ENCODE measurements around the gene PTGDS.

PTGDS gene

GRCh38 chr9:136977223-136977622 lies at the start of gene PTGDS:
Gene PTGDS, plus strand, starts transcription at chr9:136977504. Its CDS starts 75 bp downstream, at chr9:136977579.
- peak; percentile 70 to 98 (median 93) for DNase-seq

DNA sequence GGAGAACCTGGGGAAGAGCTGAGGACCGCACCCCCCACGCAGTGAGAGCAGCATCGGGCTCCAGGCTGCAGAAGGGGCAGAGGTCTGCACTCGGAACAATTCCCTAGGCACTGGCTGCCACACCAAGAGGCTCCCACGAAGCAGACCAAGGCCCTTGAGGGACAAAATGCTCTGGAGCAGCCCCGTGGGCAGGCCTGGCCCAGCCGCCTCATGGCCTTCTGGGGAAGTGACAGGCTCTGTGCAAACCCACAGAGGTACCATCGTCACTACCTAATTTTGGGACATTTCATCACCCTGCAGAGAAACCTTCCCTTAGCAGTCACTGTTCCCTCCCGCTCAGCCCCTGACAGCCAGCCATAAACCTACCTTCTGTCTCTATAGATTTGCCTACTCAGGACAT lies 48.7 kb upstream of the PTGDS start:
- peak in 1 of 51 donors; percentile 45 for DNase-seq

DNA sequence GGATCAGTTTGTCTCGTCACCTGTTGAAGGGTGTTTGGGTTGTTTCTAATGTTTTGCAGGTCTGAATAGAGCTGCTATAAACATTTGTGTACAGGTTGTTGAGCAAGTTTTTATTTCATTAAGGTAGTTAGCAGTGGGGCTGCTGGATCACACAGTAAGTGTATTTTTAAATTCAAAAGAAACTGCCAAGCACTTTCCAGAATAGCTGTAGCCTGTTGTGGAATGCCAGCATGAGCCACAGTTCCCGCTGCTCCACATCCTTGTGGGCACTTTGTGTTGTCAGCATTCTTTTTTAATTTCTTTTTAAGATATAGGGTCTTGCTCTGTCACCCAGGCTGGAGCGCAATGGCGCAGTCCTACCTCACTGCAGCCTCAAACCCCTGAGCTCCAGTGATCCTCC lies 47.3 kb upstream of the PTGDS start:
- no peak for DNase-seq

GRCh38 chr9:136931611-136932130 lies 45.6 kb upstream of the PTGDS start:
- no peak for DNase-seq

DNA sequence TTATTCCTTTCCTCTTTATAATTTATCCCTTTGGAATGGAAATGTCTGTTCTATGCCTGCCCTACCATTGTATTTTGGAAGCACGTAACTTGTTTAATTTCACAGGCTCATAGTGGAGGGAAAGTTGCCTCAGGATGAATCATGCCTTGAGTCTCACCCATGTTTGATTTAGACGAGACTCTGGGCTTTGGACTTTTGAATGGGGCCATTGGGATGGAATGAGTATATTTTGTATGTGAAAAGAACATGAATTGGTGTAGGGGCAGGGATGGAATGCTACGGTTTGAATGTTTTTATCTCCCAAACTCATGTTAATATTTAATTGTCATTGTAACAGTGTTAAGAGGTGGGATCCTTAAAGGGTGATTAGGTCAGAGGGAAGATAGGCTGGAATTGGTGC lies 43.0 kb upstream of the PTGDS start:
- DNase-seq = no peak

GRCh38 chr9:136935651-136936050 lies 41.7 kb upstream of the PTGDS start:
- DNase-seq = no peak

DNA sequence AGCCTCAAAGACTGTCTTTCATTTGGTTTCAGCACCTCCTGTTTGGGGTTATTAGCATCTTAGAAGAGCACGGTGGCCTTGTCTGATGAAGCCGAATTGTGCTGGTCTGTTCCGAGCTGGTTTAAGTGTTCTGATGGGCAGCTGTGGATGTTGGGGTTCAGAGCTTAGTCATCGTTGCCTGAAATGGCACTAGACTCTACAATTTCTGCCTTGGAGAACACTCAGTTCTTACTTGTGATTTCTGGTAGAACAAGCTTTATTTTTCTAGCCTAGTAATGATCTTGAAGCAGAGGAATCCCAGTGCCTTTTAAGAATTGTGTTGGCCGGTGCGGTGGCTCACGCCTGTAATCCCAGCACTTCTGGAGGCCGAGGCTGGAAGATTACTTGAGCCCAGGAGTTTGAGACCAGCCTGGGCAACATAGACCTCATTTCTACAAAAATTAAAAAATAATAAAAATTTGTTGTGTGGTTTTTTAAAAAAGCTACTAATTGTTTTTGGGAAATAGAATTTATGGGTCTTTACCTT lies 40.6 kb upstream of the PTGDS start:
- peak in 1 of 51 donors; percentile 40 for DNase-seq

- DNase-seq = no peak
Observed at GRCh38 chr9:136937186-136938001, 39.9 kb upstream of the PTGDS start.

- no peak for DNase-seq
Observed at GRCh38 chr9:136939431-136939995, 37.8 kb upstream of the PTGDS start.

DNA sequence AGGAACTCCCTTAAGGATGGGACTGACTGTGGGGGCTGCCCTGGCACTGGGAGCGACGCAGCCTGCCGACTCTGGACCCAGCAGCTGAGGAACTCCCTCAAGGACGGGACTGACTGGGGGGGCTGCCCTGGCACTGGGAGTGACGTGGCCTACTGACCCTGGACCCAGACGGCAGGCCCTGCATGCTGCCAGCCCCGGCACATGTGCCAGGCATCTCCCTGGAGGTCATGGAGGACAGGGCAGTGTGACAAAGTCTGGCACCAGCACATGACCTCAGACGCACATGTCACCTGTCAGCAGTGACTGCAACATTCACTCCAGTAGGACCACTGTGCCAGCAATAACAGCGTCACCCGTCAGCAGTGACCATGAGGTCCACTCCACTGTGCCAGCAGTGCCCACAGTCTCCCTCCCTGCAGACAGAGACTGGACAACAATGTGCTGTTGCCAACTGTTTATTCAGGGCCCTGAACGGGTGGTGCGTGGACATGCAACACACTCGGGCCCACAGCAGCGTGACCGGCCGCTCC lies 37.2 kb upstream of the PTGDS start:
- DNase-seq = peak in 39 of 51 donors; percentile 18 to 89 (median 71)

GRCh38 chr9:136940526-136941230 lies 36.6 kb upstream of the PTGDS start:
- DNase-seq = peak in 1 of 51 donors; percentile 53

DNA sequence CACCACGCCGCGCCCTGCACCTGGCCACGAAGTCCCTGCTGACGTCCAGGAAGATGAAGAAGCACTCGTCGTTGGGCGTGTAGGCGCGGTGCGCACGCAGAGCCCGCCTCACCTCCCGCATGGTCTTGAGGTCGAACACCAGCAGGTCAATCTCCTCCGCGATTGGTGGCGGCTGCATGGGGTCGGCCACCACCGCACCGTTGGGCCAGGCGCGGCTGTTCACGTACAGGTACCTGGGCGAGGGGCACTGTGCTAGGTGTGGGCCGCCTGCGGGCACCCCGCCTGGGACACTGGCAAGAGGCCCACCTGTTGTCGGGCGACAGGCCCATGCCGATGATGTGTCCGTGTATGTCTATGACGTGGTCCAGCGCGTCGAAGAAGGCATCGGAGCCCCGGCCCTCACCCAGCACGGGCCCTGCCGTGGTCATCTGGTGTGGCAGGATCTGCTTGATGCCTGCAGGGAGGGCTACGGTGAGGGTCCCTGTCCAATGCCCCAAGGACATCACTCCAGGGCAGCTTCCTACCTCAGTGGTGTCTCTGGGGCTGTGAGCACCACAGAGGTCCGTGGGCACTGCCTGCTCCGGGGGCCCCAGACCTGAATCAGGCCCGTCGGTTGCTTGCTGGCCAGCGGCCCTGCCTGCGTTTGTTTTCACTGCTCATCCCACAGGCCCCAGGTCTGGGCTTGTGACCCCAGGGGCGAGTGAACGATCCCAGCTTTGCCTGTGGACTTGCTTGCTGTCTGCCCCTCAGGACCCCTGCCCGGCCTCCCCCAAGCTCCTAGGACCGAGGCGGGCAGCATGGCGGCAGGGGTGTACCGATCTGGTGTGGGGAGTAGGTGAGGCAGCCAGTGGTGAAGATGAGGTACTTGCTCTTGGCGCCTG lies 35.8 kb upstream of the PTGDS start:
- no peak for DNase-seq

- no peak for DNase-seq
Observed at GRCh38 chr9:136942112-136942880, 35.0 kb upstream of the PTGDS start.

DNA sequence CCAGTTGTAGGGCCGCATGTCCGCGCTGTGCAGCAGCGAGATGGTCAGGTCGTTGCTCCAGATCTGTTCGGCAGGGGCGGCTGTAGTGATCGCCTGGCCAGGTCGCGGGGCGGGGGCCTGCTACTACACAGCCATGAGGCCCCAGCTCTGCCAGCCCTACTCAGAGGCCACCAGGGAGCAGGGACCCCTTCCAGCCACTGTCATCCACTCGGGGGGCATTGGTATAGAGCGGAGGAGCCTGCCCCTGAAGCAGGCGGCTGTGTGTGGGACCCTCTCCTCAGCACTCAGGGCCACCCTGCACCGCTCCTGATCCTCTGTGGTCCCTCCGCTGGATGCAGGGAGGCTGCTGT lies 34.4 kb upstream of the PTGDS start:
- DNase-seq = no peak

- DNase-seq = peak in 1 of 51 donors; percentile 55
Observed at GRCh38 chr9:136943291-136944211, 33.8 kb upstream of the PTGDS start.

- peak in 2 of 51 donors; percentile 58 to 62 for DNase-seq
Observed at GRCh38 chr9:136944212-136944518, 33.1 kb upstream of the PTGDS start.

DNA sequence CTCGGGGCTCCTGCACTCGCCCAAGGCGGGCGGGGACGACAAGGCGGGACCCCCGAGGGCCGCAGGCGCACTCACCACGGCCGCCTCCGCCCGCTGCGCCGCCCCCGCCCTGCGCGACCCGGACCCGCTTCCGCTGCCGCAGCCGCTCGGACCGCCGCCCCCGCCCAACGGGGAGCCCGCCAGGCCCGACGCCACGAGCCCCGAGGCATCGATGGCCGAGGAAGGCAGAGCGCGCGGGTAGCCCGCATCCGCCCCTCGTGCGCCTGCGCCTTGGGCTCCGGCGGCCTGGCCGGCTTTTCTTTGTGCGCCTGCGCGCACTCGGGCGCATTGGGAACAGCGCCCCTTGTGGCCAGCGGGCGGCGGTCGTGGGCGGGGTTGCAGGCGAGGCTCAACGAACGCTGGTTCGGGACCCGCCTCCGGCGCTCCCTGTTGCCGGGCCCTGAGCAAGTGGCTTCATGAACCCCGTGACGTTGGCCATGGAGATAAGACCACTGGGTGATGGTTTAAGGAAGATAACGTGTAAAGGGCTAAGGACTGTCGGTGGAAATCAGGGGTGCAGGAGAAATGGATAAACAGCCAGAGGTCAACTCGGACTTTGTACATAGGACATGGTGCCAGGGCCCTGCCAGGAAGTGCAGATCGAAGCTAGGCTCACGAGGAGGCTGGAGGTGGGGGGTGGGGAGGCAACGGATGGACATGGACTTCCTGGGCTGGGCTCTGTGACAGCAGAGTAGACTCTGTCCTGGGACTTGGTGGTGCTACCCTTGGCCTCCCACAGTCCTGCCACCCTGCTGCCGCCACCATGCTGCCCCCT lies 32.6 kb upstream of the PTGDS start, which contains the start of the genes C8G and FBXW5:
Gene C8G, plus strand, starts transcription at position 725 of the 814 bp plus-strand sequence. Its CDS starts 78 bp downstream, at position 803.
Gene FBXW5, minus strand, starts transcription at position 220 of the 814 bp plus-strand sequence. CDS start 655 bp downstream, outside the sequence.
- DNase-seq = peak; percentile 30 to 98 (median 88)

All from hypothalamus (tissue), 51 donors.